ENCODE data around the gene RRP9.

RRP9 gene

DNA sequence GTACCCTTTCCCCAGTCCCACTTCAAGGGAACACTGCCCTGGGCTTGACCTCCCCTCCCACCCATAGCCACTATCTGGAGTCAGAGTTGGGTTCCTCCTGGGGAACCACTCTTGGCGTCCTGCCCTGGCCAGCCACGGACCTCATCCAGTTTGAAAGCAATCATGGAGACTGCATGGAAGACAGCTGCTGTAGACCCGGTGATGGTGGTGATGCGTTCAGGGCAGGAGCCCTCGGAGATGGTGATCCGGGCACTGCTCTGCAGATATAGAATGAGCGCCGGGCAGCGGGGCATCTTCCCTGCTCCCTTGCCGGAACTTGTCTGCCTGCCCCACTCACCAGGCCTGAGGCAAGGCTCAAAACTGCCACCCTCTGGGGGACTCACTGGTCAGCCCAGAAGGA is 18.7 kb upstream of the RRP9 start:
- no peak for DNase-seq (ENCODE audit: low read depth)
- TF ChIP-seq, protein P1, sequence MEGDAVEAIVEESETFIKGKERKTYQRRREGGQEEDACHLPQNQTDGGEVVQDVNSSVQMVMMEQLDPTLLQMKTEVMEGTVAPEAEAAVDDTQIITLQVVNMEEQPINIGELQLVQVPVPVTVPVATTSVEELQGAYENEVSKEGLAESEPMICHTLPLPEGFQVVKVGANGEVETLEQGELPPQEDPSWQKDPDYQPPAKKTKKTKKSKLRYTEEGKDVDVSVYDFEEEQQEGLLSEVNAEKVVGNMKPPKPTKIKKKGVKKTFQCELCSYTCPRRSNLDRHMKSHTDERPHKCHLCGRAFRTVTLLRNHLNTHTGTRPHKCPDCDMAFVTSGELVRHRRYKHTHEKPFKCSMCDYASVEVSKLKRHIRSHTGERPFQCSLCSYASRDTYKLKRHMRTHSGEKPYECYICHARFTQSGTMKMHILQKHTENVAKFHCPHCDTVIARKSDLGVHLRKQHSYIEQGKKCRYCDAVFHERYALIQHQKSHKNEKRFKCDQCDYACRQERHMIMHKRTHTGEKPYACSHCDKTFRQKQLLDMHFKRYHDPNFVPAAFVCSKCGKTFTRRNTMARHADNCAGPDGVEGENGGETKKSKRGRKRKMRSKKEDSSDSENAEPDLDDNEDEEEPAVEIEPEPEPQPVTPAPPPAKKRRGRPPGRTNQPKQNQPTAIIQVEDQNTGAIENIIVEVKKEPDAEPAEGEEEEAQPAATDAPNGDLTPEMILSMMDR (IDR thresholded peaks at IDR 0.05; ENCODE audit: insufficient read depth, low read depth, low read length, missing control alignments): no peak
- H3K4me3 ChIP-seq (ENCODE audit: low read length): no peak overlapping the region

DNA sequence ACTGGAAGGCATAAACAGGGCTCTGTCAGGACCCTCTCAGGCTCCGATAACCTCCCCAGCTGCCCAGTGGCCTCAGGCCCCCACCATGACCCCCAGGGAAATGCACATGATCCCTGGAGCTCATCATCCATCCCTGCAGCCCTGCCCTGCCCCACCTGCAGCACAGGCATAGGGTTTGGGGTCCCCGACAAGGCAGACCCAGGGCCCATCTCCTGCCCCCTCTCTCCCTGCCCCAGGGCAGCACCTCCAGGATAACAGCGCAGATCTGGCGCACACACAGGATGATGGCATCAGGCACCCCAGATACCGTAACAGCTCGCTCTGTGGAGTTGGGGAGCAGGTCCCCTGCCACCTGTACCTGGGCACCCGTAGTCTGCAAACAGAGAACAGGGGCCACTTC is 17.9 kb upstream of the RRP9 start:
- H3K4me3 ChIP-seq (ENCODE audit: low read length): no peak overlapping the region
- TF ChIP-seq, protein P1 (IDR thresholded peaks at IDR 0.05; ENCODE audit: insufficient read depth, low read depth, low read length, missing control alignments): no peak
- DNase-seq (ENCODE audit: low read depth): no peak

DNA sequence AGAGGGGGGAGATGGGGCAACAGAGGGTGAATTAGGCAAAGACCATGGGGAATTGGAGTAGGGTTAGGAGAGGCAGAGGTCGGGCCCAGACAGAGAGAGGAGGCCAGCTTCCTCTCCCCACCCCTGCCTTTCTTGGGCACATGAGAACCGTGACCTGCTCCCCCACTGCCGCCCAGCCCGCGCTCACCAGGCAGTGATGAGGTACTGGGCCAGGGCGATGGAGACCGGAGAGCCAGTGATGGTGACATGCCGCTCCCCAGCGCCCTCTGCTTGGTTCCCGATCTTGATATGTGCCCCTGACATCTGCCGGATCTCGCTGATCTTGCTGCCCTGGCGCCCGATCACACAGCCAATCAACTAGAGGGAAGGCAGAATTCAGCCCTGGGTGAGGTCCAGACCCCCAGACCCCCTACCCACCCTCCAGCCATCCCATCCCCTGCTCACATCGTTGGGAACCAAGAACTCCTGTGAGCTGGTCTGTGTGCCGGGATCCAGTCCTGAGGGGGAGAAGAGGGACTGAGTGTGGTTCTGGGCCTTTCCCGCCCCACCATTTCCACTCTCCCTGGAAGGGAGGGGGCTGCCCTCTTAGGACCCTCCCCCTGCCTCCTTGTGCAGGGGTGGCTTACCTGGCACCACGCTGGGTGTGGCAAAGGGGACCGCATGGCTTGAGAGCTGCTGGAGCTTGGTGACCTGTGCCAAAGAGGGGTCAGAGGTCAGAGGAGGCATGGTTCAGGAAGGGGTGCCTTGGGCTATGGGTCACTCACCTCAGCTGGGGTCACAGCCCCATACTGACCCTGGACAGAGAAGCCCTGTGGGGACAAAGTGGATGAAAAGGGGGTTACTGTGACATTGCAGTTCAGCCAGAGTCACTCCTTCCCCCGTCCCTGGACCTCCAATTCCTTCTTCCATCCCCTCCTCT is 17.2 kb upstream of the RRP9 start:
- TF ChIP-seq, protein P1 (IDR thresholded peaks at IDR 0.05; ENCODE audit: insufficient read depth, low read depth, low read length, missing control alignments): no peak
- no peak overlapping the region for H3K4me3 ChIP-seq (ENCODE audit: low read length)
- DNase-seq (ENCODE audit: low read depth): no peak

DNA sequence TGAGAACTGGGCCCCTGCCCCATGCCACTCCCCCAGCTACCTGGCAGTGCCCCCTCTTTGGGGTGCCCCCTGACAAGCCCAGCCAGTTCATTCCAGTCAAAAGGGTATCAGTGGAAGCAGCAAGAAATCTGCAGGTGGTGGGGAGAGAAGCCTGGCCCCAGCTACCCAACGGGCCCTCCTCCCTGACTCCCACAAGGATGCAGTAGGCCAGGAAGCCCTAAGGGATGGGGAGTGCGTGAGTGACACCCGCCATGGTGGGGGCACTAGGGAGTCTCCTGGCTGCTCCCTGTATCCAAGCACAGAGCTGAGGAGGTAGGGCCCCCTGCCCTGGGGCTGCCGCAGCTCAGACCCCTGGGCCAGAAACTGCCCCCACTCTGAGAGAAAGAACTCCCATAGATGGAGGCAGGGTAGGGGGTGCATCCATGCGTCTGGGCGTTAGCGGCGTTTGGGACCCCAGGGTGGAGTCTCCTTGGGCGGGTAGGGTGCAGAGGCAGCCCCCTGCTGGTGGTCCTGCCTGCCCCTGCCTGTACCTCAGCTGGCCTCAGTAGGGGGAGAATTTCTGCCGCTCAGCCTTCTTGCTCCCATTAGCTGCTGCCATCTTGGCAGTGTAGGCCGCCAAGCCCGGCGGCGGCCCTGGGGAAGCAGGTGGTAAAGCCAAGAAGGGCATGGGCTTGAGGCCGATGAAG is 16.0 kb upstream of the RRP9 start:
- TF ChIP-seq, protein P1 (IDR thresholded peaks at IDR 0.05; ENCODE audit: insufficient read depth, low read depth, low read length, missing control alignments): no peak
- H3K4me3 ChIP-seq (ENCODE audit: low read length): no peak overlapping the region
- no peak for DNase-seq (ENCODE audit: low read depth)

DNA sequence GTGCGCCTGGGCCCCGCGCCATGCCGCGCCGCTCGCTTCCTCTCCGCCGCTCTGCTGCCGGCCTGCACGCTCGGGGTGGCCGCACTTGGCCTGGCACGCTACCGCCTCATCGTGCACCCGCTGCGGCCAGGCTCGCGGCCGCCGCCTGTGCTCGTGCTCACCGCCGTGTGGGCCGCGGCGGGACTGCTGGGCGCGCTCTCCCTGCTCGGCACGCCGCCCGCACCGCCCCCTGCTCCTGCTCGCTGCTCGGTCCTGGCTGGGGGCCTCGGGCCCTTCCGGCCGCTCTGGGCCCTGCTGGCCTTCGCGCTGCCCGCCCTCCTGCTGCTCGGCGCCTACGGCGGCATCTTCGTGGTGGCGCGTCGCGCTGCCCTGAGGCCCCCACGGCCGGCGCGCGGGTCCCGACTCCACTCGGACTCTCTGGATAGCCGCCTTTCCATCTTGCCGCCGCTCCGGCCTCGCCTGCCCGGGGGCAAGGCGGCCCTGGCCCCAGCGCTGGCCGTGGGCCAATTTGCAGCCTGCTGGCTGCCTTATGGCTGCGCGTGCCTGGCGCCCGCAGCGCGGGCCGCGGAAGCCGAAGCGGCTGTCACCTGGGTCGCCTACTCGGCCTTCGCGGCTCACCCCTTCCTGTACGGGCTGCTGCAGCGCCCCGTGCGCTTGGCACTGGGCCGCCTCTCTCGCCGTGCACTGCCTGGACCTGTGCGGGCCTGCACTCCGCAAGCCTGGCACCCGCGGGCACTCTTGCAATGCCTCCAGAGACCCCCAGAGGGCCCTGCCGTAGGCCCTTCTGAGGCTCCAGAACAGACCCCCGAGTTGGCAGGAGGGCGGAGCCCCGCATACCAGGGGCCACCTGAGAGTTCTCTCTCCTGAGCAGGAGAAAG is 14.4 kb upstream of the RRP9 start:
- no peak overlapping the region for H3K4me3 ChIP-seq (ENCODE audit: low read length)
- TF ChIP-seq, protein P1 (IDR thresholded peaks at IDR 0.05; ENCODE audit: insufficient read depth, low read depth, low read length, missing control alignments): peak; percentile 72
- peak; percentile 83 for DNase-seq (ENCODE audit: low read depth)

DNA sequence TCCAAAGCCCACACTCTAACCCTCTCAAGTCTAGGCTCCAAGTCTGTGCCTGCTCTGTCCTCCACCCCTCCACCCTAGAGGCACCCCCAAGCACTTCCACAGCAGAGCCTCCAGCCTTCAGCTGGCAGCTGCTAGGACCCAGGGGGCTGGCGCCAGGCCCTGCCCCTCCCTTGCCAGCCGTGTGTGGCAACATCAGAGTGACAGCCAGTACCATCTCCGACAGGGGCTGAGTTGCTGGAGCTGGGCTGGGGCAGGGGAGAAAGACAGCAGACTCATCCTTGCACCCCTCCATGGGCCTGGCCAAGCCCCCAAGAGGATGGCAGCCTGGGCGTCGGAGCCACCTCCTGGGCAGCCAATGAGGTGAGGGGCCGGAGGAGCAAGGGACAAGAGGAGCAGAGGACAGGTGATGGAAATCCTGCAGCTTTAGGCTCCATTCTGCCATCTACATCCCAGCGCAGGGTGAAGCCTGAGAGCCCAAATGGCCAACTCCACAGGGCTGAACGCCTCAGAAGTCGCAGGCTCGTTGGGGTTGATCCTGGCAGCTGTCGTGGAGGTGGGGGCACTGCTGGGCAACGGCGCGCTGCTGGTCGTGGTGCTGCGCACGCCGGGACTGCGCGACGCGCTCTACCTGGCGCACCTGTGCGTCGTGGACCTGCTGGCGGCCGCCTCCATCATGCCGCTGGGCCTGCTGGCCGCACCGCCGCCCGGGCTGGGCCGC is 13.6 kb upstream of the RRP9 start, which contains the start of gene GPR62:
Gene GPR62, plus strand, starts transcription at position 207 of the 718 bp plus-strand sequence. Its CDS starts 272 bp downstream, at position 479.
- H3K4me3 ChIP-seq (ENCODE audit: low read length): no peak within 1 kb of the TSS
- TF ChIP-seq, protein P1 (IDR thresholded peaks at IDR 0.05; ENCODE audit: insufficient read depth, low read depth, low read length, missing control alignments): no peak
- no peak for DNase-seq (ENCODE audit: low read depth)

Data from epithelial cell of esophagus (primary cell).